K562 (cell line): ENCODE measurements around the gene MARCKSL1. TPM values are rescaled to one million over a fixed set of nuclear protein-coding genes. Genes with fewer than 3 reads are reported as not detected.

Source experiments
- DDX20 ChIP-seq: fragments of 450-650 bp; IDR thresholded peaks from 2 replicates; pipeline ENCODE4 v1.6.1; 2016; ENCODE audit warnings: missing genetic modification characterization, low read depth, mild to moderate bottlenecking, missing compliant biosample characterization, moderate library complexity
- E2F3 ChIP-seq: fragments of 250-450 bp; sonication (Bioruptor Pico); IDR thresholded peaks from 2 replicates; pipeline ENCODE4 v1.4.0; 2020; ENCODE audit warnings: mild to moderate bottlenecking
- HDGF ChIP-seq: fragments of 450-650 bp; IDR thresholded peaks from 2 replicates; pipeline ENCODE4 v1.6.1; 2016
- HNRNPLL ChIP-seq: fragments of 200-400 bp; formaldehyde crosslinking; IDR thresholded peaks from 2 replicates; pipeline ENCODE4 v1.6.1; 2017; ENCODE audit warnings: low read length, low read depth, mild to moderate bottlenecking; ENCODE audit not compliant: poor library complexity, severe bottlenecking
- HNRNPUL1 ChIP-seq: fragments of 200-400 bp; formaldehyde crosslinking; IDR thresholded peaks from 2 replicates; pipeline ENCODE4 v1.6.1; 2017; ENCODE audit warnings: low read length
- MECOM ChIP-seq: fragments of 250-450 bp; sonication (Bioruptor Pico); IDR thresholded peaks from 2 replicates; pipeline ENCODE4 v1.8.0; 2022; ENCODE audit warnings: inconsistent platforms
- NFIC ChIP-seq: fragments of 450-650 bp; IDR thresholded peaks from 2 replicates; pipeline ENCODE4 v1.6.1; 2017; ENCODE audit warnings: mild to moderate bottlenecking, inconsistent platforms
- POLR2AphosphoS2 ChIP-seq: IDR thresholded peaks from 2 replicates; pipeline ENCODE4 v1.6.1; 2012; ENCODE audit warnings: low read length, improper control_type of control experiment
- RBM17 ChIP-seq: fragments of 200-400 bp; formaldehyde crosslinking; IDR thresholded peaks from 2 replicates; pipeline ENCODE4 v1.6.1; 2017; ENCODE audit warnings: low read depth, mild to moderate bottlenecking, low read length, borderline replicate concordance
- RCOR1 ChIP-seq, 2 experiments: IDR thresholded peaks; 2 replicates each; pipeline ENCODE4 v1.6.1; 2012; ENCODE audit warnings: low read depth in 2 of 2, low read length in 2 of 2, borderline replicate concordance in 1 of 2, improper control_type of control experiment in 1 of 2
- RFX5 ChIP-seq: IDR thresholded peaks from 2 replicates; pipeline ENCODE4 v1.6.1; 2011; ENCODE audit warnings: low read depth, mild to moderate bottlenecking, improper control_type of control experiment, low read length
- SMARCC2 ChIP-seq: fragments of 450-650 bp; IDR thresholded peaks from 2 replicates; pipeline ENCODE4 v1.6.1; 2017; ENCODE audit warnings: antibody characterized with exemption, moderate library complexity, mild to moderate bottlenecking, low read depth
- SMC3 ChIP-seq: conservative IDR thresholded peaks from 2 replicates; pipeline ENCODE4 v1.6.1; 2011; ENCODE audit warnings: low read depth, low read length, improper control_type of control experiment; ENCODE audit not compliant: insufficient read depth
- TAF9B ChIP-seq: fragments of 450-650 bp; IDR thresholded peaks from 2 replicates; pipeline ENCODE4 v1.6.1; 2018; ENCODE audit warnings: mild to moderate bottlenecking; ENCODE audit not compliant: partially characterized antibody
- ZFP1 ChIP-seq: fragments of 450-650 bp; formaldehyde crosslinking; IDR thresholded peaks from 2 replicates; pipeline ENCODE4 v1.4.0; 2020; ENCODE audit warnings: mild to moderate bottlenecking, mixed read lengths
- ZKSCAN8 ChIP-seq: fragments of 200-800 bp; sonication (Bioruptor generic); IDR thresholded peaks from 2 replicates; pipeline ENCODE4 v1.6.1; 2016; ENCODE audit warnings: missing genetic modification characterization, missing compliant biosample characterization
- ZNF217 ChIP-seq: sonication (generic); formaldehyde crosslinking; IDR thresholded peaks from 2 replicates; pipeline ENCODE4 v1.8.0; 2022; ENCODE audit warnings: mild to moderate bottlenecking, missing genetic modification reagents
- ZNF3 ChIP-seq: fragments of 250-450 bp; sonication (Bioruptor Pico); IDR thresholded peaks from 2 replicates; pipeline ENCODE4 v1.5.0; 2021; ENCODE audit warnings: mild to moderate bottlenecking, moderate library complexity
- polyA plus RNA-seq, 8 experiments: library from polyadenylated mRNA; depleted of rRNA in 4 of 8; stranded (reverse) in 5 of 8; unstranded in 3 of 8; fragments of >200 nt; fragmentation: Nextera tagmentation in 2 of 8; fragmentation: Illumina TruSeq in 1 of 8; extraction: Ambion mirVana in 2 of 8; extraction: Trizol in 1 of 8; gene quantifications; 2 replicates each; pipeline versions ENCODE4 v1.2.1 to v1.2.3, GENCODE V29; 2011 to 2014; ENCODE audit warnings: inconsistent platforms in 1 of 8, missing spikeins in 1 of 8
- total RNA-seq, 7 experiments: library from RNA; depleted of rRNA in 6 of 7; stranded (reverse); fragments of >200 nt in 6 of 7; fragmentation: Illumina TruSeq in 2 of 7; extraction: Trizol in 2 of 7; gene quantifications; 2 replicates each; pipeline versions ENCODE4 v1.2.1 to v1.2.3, GENCODE V29; 2011 to 2021; ENCODE audit warnings: low replicate concordance in 1 of 7
- TF ChIP-seq, protein P1 (sequence below): sonication (generic); formaldehyde crosslinking; IDR thresholded peaks from 2 replicates; pipeline ENCODE4 v1.8.0; 2022; ENCODE audit warnings: mild to moderate bottlenecking, missing genetic modification reagents, borderline replicate concordance
- TF ChIP-seq, protein P2 (sequence below): IDR thresholded peaks from 2 replicates; pipeline ENCODE4 v1.6.1; 2016; ENCODE audit warnings: missing genetic modification characterization, missing compliant biosample characterization
- TF ChIP-seq, protein P3 (sequence below): sonication (generic); formaldehyde crosslinking; IDR thresholded peaks from 2 replicates; pipeline ENCODE4 v1.8.0; 2023; ENCODE audit warnings: mild to moderate bottlenecking, missing genetic modification reagents

The MARCKSL1 gene
- total and polyA plus RNA-seq, 9 of the 15 experiments (the other 6 are each of a cell fraction or from before 2014, with no cell fraction given) = 14.7 to 325 (median 155) TPM

DNA sequence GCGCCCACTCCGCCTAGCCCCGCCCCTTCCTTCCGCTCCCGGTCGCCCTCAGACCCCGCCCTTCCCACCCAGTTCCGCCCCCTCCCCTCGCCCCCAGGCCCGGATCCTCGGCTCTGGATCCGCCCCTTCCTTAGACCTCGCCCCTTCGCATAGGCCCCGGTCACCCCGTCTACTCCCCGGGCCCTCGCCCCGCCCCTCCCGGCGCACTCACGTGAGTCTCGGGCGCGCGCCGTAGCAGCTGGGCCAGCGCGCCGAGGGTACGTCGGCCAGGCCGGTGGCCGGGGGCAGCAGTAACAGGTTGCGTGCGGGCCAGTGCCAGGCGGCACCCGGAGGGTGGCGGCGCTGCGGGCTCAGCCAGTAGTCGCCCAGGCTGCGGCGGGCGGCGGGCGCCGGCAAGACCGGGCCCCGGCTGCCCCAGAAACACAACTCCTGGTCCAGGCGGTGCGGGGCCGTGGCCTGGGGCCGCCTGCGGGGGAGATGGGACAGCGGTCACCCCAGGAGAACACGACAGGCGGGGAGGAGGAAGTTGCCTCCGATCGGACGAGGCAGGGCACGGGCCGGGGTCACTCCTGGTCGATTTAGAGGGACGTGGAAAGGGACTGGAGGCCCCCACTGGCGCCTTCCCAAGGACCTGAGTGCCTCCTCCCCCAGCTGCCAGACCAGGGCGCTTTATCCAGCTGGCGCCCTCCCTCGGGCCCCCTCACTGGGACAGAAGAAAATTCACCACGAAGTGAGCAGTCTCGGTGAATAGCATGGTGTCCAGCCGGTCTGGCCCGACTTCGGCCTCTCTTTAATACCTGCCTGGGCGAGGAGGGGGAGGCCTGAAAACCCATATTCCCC is 15.6 kb upstream of the MARCKSL1 start (continued):
- no peak for TF ChIP-seq HDGF
- TF ChIP-seq ZKSCAN8 (CRISPR knock-in tag) = no peak
- no peak for TF ChIP-seq SMC3
- no peak for TF ChIP-seq ZNF217
- TF ChIP-seq POLR2AphosphoS2 = no peak
- TF ChIP-seq E2F3 (CRISPR knock-in tag) = no peak
- TF ChIP-seq ZNF3 (CRISPR knock-in tag) = no peak
- TF ChIP-seq RCOR1 (IDR thresholded peaks at IDR 0.05; ENCODE audit: borderline replicate concordance in 1 of 2, low read depth in 2 of 2, low read length in 2 of 2) = 0 out of 4 replicates have a peak, but pooled peaks of 1 of the 2 experiments have one; percentile 29
- TF ChIP-seq NFIC = no peak; the same call in 1 of the 2 replicates
- TF ChIP-seq SMARCC2 = no peak
- TF ChIP-seq, protein P1, sequence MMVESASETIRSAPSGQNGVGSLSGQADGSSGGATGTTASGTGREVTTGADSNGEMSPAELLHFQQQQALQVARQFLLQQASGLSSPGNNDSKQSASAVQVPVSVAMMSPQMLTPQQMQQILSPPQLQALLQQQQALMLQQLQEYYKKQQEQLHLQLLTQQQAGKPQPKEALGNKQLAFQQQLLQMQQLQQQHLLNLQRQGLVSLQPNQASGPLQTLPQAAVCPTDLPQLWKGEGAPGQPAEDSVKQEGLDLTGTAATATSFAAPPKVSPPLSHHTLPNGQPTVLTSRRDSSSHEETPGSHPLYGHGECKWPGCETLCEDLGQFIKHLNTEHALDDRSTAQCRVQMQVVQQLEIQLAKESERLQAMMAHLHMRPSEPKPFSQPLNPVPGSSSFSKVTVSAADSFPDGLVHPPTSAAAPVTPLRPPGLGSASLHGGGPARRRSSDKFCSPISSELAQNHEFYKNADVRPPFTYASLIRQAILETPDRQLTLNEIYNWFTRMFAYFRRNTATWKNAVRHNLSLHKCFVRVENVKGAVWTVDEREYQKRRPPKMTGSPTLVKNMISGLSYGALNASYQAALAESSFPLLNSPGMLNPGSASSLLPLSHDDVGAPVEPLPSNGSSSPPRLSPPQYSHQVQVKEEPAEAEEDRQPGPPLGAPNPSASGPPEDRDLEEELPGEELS (CRISPR knock-in tag) = peak; percentile 74; the same call in 1 of the 2 replicates
- TF ChIP-seq, protein P2, sequence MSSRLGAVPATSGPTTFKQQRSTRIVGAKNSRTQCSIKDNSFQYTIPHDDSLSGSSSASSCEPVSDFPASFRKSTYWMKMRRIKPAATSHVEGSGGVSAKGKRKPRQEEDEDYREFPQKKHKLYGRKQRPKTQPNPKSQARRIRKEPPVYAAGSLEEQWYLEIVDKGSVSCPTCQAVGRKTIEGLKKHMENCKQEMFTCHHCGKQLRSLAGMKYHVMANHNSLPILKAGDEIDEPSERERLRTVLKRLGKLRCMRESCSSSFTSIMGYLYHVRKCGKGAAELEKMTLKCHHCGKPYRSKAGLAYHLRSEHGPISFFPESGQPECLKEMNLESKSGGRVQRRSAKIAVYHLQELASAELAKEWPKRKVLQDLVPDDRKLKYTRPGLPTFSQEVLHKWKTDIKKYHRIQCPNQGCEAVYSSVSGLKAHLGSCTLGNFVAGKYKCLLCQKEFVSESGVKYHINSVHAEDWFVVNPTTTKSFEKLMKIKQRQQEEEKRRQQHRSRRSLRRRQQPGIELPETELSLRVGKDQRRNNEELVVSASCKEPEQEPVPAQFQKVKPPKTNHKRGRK (tag) = no peak
- TF ChIP-seq ZFP1 (CRISPR knock-in tag) = no peak
- TF ChIP-seq HNRNPLL = no peak
- no peak for TF ChIP-seq HNRNPUL1
- no peak for TF ChIP-seq DDX20 (tag)
- no peak for TF ChIP-seq RFX5
- TF ChIP-seq RBM17 = no peak
- TF ChIP-seq TAF9B = no peak
- TF ChIP-seq, protein P3, sequence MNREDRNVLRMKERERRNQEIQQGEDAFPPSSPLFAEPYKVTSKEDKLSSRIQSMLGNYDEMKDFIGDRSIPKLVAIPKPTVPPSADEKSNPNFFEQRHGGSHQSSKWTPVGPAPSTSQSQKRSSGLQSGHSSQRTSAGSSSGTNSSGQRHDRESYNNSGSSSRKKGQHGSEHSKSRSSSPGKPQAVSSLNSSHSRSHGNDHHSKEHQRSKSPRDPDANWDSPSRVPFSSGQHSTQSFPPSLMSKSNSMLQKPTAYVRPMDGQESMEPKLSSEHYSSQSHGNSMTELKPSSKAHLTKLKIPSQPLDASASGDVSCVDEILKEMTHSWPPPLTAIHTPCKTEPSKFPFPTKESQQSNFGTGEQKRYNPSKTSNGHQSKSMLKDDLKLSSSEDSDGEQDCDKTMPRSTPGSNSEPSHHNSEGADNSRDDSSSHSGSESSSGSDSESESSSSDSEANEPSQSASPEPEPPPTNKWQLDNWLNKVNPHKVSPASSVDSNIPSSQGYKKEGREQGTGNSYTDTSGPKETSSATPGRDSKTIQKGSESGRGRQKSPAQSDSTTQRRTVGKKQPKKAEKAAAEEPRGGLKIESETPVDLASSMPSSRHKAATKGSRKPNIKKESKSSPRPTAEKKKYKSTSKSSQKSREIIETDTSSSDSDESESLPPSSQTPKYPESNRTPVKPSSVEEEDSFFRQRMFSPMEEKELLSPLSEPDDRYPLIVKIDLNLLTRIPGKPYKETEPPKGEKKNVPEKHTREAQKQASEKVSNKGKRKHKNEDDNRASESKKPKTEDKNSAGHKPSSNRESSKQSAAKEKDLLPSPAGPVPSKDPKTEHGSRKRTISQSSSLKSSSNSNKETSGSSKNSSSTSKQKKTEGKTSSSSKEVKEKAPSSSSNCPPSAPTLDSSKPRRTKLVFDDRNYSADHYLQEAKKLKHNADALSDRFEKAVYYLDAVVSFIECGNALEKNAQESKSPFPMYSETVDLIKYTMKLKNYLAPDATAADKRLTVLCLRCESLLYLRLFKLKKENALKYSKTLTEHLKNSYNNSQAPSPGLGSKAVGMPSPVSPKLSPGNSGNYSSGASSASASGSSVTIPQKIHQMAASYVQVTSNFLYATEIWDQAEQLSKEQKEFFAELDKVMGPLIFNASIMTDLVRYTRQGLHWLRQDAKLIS (CRISPR knock-in tag) = 0 out of 2 replicates have a peak, but pooled peaks have one; percentile 56
- no peak for TF ChIP-seq MECOM (CRISPR knock-in tag)
